Liver (tissue), 9 donors: ENCODE data around the gene SH3TC2. TPM values are rescaled to one million over a fixed set of nuclear protein-coding genes. Genes with fewer than 3 reads are reported as not detected.
A peak's percentile ranks its signal among the peaks of the same experiment; 100 is the strongest.

Source experiments
- DNase-seq: peaks from one replicate; pipeline ENCODE4 v3.0.0-alpha.2; 2017; ENCODE audit warnings: low spot score
- H3K27ac ChIP-seq, 2 donors: one replicate each; pipeline ENCODE4 v1.7.0; 2013; ENCODE audit warnings: inconsistent platforms in 2 of 2, low read length in 2 of 2, control low read depth in 1 of 2, low read depth in 1 of 2, mild to moderate bottlenecking in 1 of 2
- H3K27me3 ChIP-seq, 4 donors: one replicate each; pipeline versions ENCODE4 v1.6.1 to v1.7.0; 2013; ENCODE audit warnings: low read length in 3 of 4, inconsistent platforms in 1 of 4, mild to moderate bottlenecking in 1 of 4, moderate library complexity in 1 of 4; ENCODE audit not compliant: control insufficient read depth in 4 of 4, insufficient read depth in 4 of 4
- H3K36me3 ChIP-seq, 4 donors: one replicate each; pipeline versions ENCODE4 v1.6.1 to v1.7.0; 2013; ENCODE audit warnings: low read length in 3 of 4, mild to moderate bottlenecking in 3 of 4, low read depth in 1 of 4, moderate library complexity in 1 of 4; ENCODE audit not compliant: control insufficient read depth in 4 of 4, insufficient read depth in 3 of 4
- H3K4me1 ChIP-seq, 4 donors: one replicate each; pipeline versions ENCODE4 v1.6.1 to v1.7.0; 2013; ENCODE audit warnings: low read length in 3 of 4, mild to moderate bottlenecking in 3 of 4, moderate library complexity in 1 of 4; ENCODE audit not compliant: control insufficient read depth in 4 of 4, insufficient read depth in 4 of 4
- H3K4me3 ChIP-seq, 3 donors: one replicate each; pipeline versions ENCODE4 v1.6.1 to v1.7.0; 2013; ENCODE audit warnings: low read length in 3 of 3, control low read depth in 1 of 3, low read depth in 1 of 3, mild to moderate bottlenecking in 1 of 3
- H3K9ac ChIP-seq, 2 donors: one replicate each; pipeline ENCODE4 v1.7.0; 2013; ENCODE audit warnings: low read length in 2 of 2, mild to moderate bottlenecking in 2 of 2, moderate library complexity in 2 of 2, control low read depth in 1 of 2, low read depth in 1 of 2
- H3K9me3 ChIP-seq, 4 donors: one replicate each; pipeline versions ENCODE4 v1.6.1 to v1.7.0; 2013; ENCODE audit warnings: low read length in 3 of 4; ENCODE audit not compliant: control insufficient read depth in 4 of 4
- EGR1 ChIP-seq, 2 donors: IDR thresholded peaks; 2 replicates each; pipeline ENCODE4 v1.6.1; 2016 to 2018; ENCODE audit warnings: antibody characterized with exemption in 2 of 2, low read depth in 2 of 2
- FOXA1 ChIP-seq: IDR thresholded peaks from 2 replicates; pipeline ENCODE4 v1.6.1; 2016; ENCODE audit warnings: antibody characterized with exemption
- FOXA2 ChIP-seq: IDR thresholded peaks from 2 replicates; pipeline ENCODE4 v1.6.1; 2016; ENCODE audit warnings: antibody characterized with exemption
- JUND ChIP-seq, 2 donors: IDR thresholded peaks; 2 replicates each; pipeline ENCODE4 v1.6.1; 2016; ENCODE audit warnings: antibody characterized with exemption in 2 of 2
- MAX ChIP-seq: IDR thresholded peaks from 2 replicates; pipeline ENCODE4 v1.6.1; 2016; ENCODE audit warnings: antibody characterized with exemption
- NR2F2 ChIP-seq: IDR thresholded peaks from 2 replicates; pipeline ENCODE4 v1.6.1; 2016; ENCODE audit warnings: antibody characterized with exemption
- REST ChIP-seq: IDR thresholded peaks from 2 replicates; pipeline ENCODE4 v1.6.1; 2016; ENCODE audit warnings: antibody characterized with exemption, mild to moderate bottlenecking
- SP1 ChIP-seq: IDR thresholded peaks from 2 replicates; pipeline ENCODE4 v1.6.1; 2018; ENCODE audit warnings: antibody characterized with exemption, mild to moderate bottlenecking
- YY1 ChIP-seq: IDR thresholded peaks from 2 replicates; pipeline ENCODE4 v1.6.1; 2016; ENCODE audit warnings: antibody characterized with exemption, mild to moderate bottlenecking
- ZBTB33 ChIP-seq: IDR thresholded peaks from 2 replicates; pipeline ENCODE4 v1.6.1; 2016; ENCODE audit warnings: antibody characterized with exemption
- WGBS: extraction: QIAGEN DNeasy Blood & Tissue Kit; methylation state at CpG from one replicate; pipeline ENCODE4 v1.1.7; 2013; 5-methylcytosine and 5-hydroxymethylcytosine counted together
- polyA plus RNA-seq, 2 donors: library from polyadenylated mRNA; stranded (reverse) in 1 of 2; unstranded in 1 of 2; fragments of 200-250 nt in 1 of 2; fragments of >200 nt in 1 of 2; fragmentation: Nextera tagmentation in 1 of 2; extraction: Ambion mirVana in 1 of 2; gene quantifications; one replicate each; pipeline versions ENCODE4 v1.2.1 to v1.2.3, GENCODE V29; 2013 to 2015
- total RNA-seq, 2 donors: library from RNA; depleted of rRNA; stranded (reverse); fragments of >200 nt; gene quantifications; one replicate each; pipeline ENCODE4 v1.2.3, GENCODE V29; 2014
- donor health status: healthy.
- donor health status: healthy.
- donor health status: healthy.
- donor health status: healthy.
- donor health status: healthy.

Gene SH3TC2
- total and polyA plus RNA-seq, 4 donors: 0.31 to 6.2 (median 0.57) TPM

GRCh38 chr5:148966348-148966747, 96.5 kb downstream of the SH3TC2 start (continued):
- TF ChIP-seq REST (no peak), JUND (IDR thresholded peaks at IDR 0.05) (no peak), FOXA2 (no peak), MAX (no peak), FOXA1 (no peak)

- DNase-seq: no peak
- peaks cover 4 to 18% (median 11%) of the 10 kb centered on the region in 4 donors for H3K4me1 ChIP-seq
- H3K4me3 ChIP-seq: no peak overlapping the region
- no peak overlapping the region for H3K27ac ChIP-seq
- no peak for TF ChIP-seq NR2F2
- WGBS: 73% methylated on average over 13 of the region's 13 CpGs
- H3K9me3 ChIP-seq: no peaks in the 10 kb centered on the region
- no peak overlapping the region for H3K9ac ChIP-seq
- H3K27me3 ChIP-seq: no peaks in the 10 kb centered on the region
- H3K36me3 ChIP-seq: no peaks in the 10 kb centered on the region
Observed at GRCh38 chr5:148965511-148966265, 97.2 kb downstream of the SH3TC2 start.

GRCh38 chr5:148963664-148964063, 99.2 kb downstream of the SH3TC2 start:
- Histone ChIP-seq H3K9ac (no peak overlapping the region), H3K27me3 (no peaks in the 10 kb centered on the region), H3K4me3 (no peak overlapping the region), H3K27ac (no peak overlapping the region), H3K36me3 (no peaks in the 10 kb centered on the region), H3K9me3 (no peaks in the 10 kb centered on the region), H3K4me1 (peaks cover 4 to 18% (median 11%) of the 10 kb centered on the region in 4 donors)
- TF ChIP-seq MAX: peak; percentile 14
- no peak for TF ChIP-seq EGR1 (IDR thresholded peaks at IDR 0.05; ENCODE audit: low read depth in 2 of 2)
- DNase-seq: no peak

- WGBS: 66% methylated on average over 3 of the region's 3 CpGs
- Histone ChIP-seq H3K27ac (no peak overlapping the region), H3K36me3 (no peaks in the 10 kb centered on the region), H3K9ac (no peak overlapping the region), H3K27me3 (no peaks in the 10 kb centered on the region), H3K4me1 (peaks cover 2 to 14% (median 9%) of the 10 kb centered on the region in 4 donors), H3K9me3 (no peaks in the 10 kb centered on the region), H3K4me3 (no peak overlapping the region)
- no peak for TF ChIP-seq NR2F2
- no peak for TF ChIP-seq YY1
- TF ChIP-seq SP1: no peak
- TF ChIP-seq REST: no peak
- TF ChIP-seq JUND (IDR thresholded peaks at IDR 0.05): no peak
- TF ChIP-seq ZBTB33: no peak
- DNase-seq: no peak
Observed at GRCh38 chr5:148962761-148963324, 100.0 kb downstream of the SH3TC2 start.
